C4-2B (cell line): ENCODE measurements around the gene TLCD3A.

Experiments used
- CTCF ChIP-seq: fragments of 450-650 bp; conservative IDR thresholded peaks from 2 replicates; pipeline ENCODE4 v1.5.1; 2017; ENCODE audit warnings: mild to moderate bottlenecking
- ZFX ChIP-seq: fragments of 450-650 bp; IDR thresholded peaks from 2 replicates; pipeline ENCODE4 v1.6.1; 2017

GRCh38 chr17:685006-685405, 47.4 kb upstream of the TLCD3A start:
- no peak for TF ChIP-seq CTCF
- TF ChIP-seq ZFX, result no peak
